RPMI8226 (cell line): Measurements from ENCODE around the gene F11.
"Not testable (repeated sequence)": the region's sequence is repeated elsewhere in the genome, so short reads cannot be mapped to it uniquely, and the experiment has no call there.

Experiments used
- DNase-seq: peaks from one replicate; pipeline ENCODE4 v3.0.0-alpha.2; 2015

F11 gene

GRCh38 chr4:186304216-186304615 lies 38.2 kb downstream of the F11 start:
- DNase-seq, result no peak

- no peak for DNase-seq
Observed at GRCh38 chr4:186304866-186305505, 39.0 kb downstream of the F11 start.

GRCh38 chr4:186307497-186307896 lies 41.5 kb downstream of the F11 start:
- DNase-seq, result no peak

- DNase-seq, result no peak
Observed at GRCh38 chr4:186307916-186308315, 41.9 kb downstream of the F11 start.

- DNase-seq, result no peak
Observed at GRCh38 chr4:186318481-186318880, 52.5 kb downstream of the F11 start.

- not testable (repeated sequence) for DNase-seq
Observed at GRCh38 chr4:186324660-186325059, 58.7 kb downstream of the F11 start.

- no peak for DNase-seq
Observed at GRCh38 chr4:186326391-186326790, 60.4 kb downstream of the F11 start.

GRCh38 chr4:186329372-186329771 lies 63.4 kb downstream of the F11 start:
- DNase-seq, result no peak

GRCh38 chr4:186330368-186330767 lies 64.4 kb downstream of the F11 start:
- DNase-seq, result no peak

- DNase-seq, result no peak
Observed at GRCh38 chr4:186335793-186336192, 69.8 kb downstream of the F11 start.
